ENCODE measurements around the gene TRIM69.
A peak's percentile ranks its signal among the peaks of the same experiment; 100 is the strongest.
"Not testable (repeated sequence)": the region's sequence is repeated elsewhere in the genome, so short reads cannot be mapped to it uniquely, and the experiment has no call there.

Gene TRIM69

DNA sequence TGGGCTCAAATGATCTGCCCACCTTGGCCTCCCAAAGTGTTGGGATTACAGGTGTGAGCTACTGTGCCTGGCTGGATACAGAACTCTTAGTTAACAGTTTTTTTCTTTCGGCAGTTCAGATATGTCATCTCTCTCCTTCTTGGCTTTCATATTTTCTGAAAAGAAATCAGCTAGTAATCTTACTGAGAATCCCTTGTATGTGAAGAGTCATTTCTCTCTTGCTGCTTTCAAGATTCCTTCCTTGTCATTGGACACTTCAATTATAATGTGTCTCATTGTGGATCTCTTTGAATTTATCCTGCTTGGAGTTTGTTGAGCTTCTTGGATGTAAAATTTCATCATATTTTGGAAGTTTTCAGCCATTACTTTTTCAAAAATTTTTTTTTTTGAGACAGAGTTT lies 17.0 kb downstream of the TRIM69 start:
- DNase-seq: no peak

DNA sequence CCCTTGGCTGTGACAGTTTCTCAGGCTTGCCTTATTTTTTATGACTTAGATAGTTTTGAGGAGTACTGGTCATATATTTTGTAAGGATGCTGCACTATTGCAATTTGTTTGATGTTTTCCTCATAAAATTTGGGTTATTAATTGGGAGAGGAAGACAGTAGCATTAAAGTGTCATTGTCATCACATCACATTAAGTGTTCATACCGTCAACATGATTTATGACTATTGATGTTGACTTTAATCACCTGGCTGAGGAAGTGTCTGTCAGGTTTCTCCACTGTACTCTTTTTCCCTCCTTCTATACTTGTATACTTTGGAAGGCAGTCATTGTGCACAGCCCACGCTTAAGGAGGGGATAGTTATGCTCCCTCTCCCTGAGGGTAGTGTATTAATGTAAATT lies 26.9 kb downstream of the TRIM69 start:
- no peak for DNase-seq

DNA sequence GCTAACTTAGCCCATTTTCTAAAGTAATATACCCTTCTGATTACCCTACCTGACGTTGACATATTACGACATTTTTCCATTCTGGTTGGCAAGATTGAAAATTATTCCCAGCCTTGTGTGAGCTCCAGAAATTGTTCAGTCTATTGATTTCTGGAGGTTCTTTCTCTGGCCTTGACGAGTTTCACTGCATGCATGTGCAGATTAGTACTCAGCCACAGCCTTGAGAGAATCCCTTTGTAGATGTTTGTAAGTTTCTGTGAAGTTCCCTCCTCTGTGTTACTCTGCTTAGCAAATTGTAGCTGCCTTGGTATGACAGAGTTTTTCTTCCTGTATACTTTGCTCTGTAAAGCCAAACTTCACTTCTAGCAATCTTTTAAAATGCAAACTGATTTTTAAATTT lies 27.5 kb downstream of the TRIM69 start:
- DNase-seq: no peak

DNA sequence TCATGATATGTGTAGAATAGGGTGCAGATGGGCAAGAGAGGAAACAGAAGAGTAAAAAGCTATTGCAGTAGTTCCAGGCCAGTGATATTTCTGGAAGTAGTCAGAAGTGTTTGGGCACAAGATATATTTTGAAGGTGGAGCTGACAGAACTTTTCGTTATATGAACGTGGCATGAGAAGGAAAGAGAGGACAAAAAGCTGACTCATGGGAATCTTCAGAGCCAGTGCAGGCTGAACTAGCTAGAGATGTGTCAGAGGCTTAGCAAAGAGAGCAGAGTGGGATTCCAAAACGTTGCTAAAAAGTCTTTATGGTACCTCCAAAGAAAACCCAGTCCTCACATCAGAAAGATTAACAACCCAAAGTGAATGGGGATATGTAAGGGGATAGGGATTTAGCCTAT lies 28.7 kb downstream of the TRIM69 start:
- no peak for DNase-seq

DNA sequence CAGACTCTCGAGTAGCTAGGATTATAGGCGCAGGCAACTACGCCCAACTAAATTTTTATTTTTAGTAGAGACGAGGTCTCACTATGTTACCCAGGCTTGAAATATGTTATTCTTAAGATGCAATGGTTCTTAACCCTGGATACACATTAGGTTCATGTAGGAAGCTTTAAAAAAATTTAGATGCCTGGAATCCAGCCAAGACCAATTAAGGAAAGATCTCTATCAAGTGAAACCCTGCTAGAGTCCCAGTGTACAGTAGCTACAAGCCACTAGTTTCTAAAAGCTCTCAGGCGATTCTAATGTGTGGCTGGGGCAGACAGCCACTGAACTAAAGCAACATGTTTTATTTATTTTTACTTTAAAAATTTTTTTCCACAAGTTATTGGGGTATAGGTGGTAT lies 33.2 kb downstream of the TRIM69 start:
- no peak for DNase-seq

DNA sequence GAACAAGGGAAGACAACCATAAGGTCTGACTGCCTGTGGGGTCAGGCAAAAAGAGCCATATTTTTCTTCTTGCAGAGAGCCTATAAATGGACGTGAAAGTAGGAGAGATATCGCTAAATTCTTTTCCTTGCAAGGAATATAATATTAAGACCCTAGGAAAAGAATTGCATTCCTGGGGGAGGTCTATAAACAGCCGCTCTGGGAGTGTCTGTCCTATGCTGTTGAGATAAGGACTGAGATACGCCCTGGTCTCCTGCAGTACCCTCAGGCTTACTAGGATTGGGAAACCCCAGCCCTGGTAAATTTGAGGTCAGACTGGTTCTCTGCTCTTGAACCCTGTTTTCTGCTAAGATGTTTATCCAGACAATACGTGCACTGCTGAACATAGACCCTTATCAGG lies 34.4 kb downstream of the TRIM69 start:
- DNase-seq: not testable (repeated sequence)

DNA sequence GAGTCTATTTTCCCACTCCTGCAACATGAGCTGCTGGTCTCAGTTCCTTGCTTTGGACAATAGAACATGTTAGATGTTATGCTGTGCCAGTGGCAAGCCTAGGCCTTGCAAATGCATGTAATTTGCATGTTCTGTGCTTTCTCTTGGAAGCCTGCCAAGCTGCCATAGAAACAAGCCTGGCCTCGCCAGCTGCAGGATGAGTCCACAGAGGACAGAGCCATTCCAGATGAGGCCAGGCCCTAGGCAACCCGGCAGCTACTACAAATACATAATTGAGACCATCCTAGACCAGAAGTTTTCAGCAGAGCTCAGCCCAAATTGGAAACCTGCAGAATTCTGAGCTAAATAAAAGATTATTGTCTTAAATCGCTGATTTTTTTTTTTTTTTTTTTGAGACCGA lies 39.6 kb downstream of the TRIM69 start:
- no peak for DNase-seq

DNA sequence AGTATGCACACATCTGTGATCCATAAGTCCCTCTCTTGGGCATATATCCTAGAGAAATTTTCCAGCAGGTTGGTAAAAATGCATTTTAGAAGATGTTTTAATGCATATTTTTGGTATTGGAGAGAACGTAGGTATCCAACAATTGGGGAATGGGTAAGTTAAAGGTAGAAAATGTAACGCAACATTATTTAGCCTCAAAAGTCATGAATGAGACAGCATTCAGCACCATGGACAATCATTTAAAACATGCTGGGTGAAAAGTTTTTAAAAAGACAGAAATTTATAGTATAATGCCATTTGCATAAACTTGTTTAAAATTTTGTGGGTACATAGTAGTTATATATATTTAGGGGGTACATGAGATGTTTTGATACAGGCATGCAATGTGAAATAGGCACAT lies 43.4 kb downstream of the TRIM69 start:
- no peak for DNase-seq

DNA sequence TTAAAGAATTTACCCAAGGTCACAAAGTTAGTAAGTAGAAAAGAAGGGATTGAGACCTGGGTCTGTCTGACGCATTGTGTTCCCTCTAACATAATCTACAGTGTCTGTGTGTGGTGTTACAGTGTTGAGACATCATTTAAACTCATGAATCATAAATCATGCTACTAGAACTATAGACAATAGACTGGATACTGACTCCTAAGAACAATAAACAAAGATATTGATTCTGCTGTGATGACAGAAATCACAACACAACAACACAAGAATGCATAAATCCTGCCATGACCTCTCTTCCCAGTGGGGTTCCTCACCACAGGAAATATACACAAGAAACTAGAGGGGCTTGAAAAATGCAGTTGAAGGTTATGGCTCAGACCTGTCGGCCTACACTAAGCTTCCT lies 44.3 kb downstream of the TRIM69 start:
- DNase-seq: no peak

DNA sequence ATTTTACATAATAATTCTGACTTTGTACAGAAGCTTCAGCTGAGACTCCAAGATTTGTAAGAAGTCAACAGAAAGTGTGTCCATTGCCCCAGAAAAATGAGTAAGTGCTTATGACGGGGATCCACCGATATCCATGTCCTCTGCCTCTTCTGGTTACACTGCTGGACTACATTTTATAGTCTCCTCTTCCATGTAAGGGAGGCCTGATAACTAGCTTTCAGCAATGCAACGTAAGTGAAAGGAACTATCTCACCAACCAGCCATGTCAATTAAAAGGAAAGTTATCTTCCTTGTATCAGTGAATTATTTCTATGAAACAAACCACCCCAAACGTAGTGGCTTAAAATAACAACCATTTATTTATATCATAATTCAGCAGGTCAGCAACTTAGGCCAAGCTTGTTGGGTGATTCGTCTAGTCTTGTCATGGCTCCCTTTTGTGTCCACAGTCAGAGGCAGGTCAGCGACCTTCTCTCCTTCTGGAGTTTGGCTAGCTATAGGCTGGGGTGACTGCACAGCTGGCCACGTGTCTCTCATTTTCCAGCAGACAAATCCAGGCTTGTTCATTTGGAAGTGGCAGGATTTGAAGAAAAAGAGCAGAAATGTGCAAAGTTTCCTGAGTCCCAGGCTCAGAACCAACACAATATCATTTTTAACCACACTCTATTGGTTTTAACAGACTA lies 44.9 kb downstream of the TRIM69 start:
- DNase-seq: no peak

DNA sequence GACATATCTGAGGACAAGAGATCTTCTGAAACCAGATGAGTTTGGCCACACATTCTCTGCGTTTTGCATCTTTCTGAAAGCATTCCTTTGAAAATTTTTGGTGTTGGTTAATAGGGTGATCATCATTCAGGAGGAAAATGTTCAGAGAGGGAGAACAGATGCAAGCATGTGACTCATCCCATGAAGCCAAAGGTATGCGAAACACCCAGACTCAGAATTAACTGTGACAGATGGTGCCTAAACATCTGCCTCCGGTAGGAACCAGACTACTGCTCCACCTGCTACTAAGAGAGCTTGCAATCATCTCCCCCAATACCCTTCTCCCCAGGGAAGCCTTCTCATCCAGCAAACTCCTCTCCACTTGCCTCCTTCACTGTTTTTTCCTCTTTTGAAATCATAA lies 46.2 kb downstream of the TRIM69 start:
- no peak for DNase-seq

DNA sequence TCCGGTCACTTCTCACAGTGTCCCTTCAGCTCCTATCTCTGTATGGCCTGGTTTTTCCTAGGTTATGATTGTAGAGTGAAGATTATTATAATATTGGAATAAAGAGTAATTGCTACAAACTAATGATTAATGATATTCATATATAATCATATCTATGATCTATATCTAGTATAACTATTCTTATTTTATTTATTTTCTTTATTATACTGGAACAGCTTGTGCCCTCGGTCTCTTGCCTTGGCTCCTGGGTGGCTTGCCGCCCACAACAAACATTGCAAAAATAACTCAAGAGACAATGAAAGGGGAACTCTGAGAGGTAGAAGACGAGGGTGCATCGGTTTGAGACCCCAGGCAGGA lies 48.6 kb downstream of the TRIM69 start:
- not testable (repeated sequence) for DNase-seq

DNA sequence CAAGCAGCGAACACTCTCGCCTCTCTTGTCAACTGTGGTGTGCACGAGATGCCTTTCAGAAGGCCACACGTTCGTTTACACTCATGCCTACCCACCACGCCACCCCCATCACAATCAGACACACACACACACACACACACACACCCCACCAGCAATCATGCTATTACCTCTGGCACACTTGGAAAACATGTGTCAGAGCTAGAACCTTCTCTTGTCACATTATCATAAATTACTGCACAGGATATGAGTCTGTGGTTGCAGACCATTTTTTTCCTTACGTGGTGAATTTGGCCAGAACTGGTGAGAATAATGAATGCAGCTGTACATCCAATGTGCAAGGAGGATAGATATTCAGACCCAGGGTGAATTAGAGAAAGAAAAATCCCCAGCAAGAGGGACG lies 52.4 kb downstream of the TRIM69 start:
- DNase-seq: peak; percentile 64

DNA sequence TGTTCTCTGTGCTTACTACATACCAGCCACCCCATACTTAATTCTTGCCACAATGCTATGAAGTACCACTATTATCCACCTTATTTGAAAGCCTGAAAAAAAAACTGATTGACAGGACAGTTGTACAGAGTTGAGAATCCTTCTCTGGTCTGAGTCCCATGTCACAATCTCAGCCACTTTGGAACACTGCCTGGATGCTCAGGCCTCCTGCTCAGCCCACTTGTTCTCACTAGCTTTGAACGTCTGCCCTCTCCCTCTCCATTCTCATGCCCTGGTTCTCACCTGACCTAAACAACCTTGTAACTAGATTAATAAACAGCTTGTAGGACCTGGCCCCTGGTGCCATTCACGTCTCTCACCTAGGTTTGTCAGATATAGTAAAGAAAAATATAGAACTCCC lies 53.9 kb downstream of the TRIM69 start:
- no peak for DNase-seq

DNA sequence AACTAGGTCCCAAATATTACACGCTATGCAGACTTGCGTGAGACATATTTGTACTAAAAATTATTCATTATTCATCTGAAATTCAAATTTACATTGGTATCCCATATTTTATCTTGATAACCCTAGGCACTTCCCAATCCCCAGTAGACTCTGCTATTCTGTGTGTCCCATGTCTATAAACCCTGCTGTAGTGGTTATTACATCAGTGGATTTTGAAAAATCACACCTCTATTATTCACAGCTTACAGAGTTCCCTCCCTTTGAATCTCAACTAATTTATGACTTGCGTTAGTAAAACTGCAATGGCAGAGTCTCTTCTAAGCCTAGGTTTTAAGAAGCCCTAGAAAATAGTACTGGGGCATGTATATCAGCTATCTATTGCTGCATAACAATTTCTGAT lies 54.3 kb downstream of the TRIM69 start:
- no peak for DNase-seq

DNA sequence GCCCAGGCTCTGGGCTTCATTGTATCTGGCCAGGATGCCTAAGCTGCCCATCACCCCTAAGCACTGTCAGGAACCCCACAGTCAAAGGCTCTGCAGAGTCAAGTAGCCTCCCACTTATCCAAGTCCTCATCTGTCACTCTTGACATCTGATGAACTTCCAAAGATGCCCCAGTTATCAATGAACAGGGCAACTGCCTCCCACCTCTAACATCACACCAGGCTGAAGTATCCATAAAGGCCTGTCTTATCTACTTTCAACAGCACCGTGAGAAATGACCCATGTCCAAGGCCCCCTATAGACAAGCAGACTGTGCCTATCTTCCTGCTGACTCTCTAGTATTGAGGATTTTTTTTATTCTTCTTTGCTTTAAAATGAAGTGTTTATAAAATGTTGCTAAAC lies 56.4 kb downstream of the TRIM69 start:
- no peak for DNase-seq

DNA sequence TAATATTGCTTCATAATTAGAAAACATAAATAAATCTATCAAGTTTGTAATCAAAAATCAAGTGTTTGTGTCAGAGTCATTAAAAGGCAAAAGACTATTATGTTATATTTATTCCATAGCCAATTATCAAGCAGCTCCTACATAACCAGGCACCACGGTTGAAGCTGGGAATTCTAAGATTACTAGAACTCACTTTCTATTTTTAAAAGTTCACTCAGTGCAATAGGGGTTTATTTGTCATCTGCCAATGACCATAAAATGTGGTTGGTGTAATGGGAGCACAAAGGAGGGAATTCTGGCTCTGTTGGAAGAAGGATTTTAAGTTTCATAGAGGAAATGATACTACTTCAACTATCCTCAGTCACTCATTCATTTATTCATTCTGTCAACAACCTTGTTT lies 57.7 kb downstream of the TRIM69 start:
- no peak for DNase-seq

DNA sequence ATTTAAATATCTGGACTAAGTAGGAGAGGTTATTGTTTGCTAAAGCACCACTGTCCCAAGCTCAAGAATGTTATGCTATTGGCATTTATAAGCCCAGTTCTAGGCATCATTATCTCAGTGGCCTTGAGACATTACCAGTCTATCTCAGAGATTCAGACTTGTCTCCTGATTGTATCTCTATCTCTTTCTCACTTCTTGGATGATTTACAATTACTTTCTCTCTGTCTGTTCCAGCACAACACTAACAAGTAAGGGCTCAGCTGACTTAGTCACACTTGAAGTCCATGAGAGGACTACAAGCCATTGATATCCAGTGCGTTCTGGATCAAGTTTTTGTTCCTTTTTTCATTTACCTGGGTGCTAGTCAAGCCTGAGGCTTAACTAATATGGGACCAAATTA lies 60.2 kb downstream of the TRIM69 start:
- no peak for DNase-seq

DNA sequence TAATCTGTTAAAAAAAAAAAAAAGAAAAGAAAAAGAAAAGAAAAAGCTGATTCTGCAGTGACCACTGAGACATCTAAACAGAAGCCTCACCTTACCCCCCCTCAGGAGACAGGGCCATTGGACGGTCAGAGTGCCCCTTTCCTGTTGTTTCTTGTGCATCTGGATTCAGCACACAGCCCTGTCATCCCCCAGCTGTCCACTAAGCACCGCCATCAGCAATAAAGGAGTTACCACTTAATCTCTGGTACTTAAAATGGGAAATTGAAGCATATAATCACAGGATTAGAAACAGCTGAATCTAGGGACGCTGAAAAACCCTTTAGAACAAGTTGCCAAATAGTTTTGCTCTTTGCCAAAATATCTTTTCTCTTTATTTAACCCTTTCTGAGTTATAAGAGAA lies 62.5 kb downstream of the TRIM69 start:
- DNase-seq: no peak

DNA sequence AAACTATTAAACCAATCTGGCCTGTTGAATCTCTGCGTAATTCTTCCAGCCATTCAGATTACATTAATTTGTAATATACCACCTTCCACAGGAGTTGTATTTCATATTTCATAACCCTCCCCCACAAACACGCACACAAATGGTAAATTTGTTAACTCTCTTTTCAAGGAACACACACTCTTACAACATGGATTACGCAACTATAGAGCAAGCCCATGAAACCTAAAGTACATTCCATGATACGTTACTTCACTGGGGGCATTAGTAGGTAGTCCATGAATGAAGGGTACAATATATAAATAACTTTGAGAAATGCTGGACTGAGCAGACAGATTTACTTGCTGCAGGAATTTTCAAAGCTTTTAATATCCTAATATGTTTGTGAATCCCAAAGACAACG lies 65.0 kb downstream of the TRIM69 start:
- DNase-seq: no peak

DNA sequence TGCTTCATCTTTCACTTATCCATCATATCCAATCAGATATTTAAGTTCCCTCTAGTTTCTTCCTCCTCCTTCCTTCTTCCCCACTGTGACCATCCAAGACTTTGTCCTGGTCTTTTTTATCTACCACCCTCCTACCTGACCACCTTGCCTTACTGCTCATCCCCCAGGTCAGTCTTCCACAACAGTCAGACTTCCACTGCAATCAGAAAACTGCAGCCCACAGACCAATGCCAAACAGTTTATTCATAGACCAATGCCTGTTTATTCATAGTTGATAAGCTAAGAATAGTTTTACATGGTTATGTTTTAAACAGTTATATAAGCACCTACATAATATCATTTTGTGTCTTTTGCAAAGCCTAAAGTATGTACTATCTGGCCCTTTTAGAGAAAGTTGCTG lies 65.5 kb downstream of the TRIM69 start:
- no peak for DNase-seq

DNA sequence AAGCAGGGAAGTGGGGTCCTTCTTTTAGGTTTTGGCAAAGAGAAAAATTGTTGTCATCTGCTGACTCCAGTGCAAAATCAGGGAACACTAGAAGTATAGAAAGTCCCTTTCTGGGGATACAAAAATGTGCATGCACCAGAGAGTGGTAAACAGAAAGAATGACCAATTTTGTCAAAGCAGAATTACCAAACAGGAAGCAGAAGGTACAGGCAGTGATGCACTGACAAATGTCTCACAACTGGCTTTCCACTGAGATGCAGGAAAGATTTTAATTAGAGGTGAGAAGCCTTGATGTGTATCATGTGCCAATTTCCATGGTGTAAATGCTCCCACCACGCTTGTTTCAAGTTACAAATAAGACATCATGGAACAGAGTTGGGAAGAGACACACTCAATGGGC lies 66.0 kb downstream of the TRIM69 start:
- DNase-seq: no peak

DNA sequence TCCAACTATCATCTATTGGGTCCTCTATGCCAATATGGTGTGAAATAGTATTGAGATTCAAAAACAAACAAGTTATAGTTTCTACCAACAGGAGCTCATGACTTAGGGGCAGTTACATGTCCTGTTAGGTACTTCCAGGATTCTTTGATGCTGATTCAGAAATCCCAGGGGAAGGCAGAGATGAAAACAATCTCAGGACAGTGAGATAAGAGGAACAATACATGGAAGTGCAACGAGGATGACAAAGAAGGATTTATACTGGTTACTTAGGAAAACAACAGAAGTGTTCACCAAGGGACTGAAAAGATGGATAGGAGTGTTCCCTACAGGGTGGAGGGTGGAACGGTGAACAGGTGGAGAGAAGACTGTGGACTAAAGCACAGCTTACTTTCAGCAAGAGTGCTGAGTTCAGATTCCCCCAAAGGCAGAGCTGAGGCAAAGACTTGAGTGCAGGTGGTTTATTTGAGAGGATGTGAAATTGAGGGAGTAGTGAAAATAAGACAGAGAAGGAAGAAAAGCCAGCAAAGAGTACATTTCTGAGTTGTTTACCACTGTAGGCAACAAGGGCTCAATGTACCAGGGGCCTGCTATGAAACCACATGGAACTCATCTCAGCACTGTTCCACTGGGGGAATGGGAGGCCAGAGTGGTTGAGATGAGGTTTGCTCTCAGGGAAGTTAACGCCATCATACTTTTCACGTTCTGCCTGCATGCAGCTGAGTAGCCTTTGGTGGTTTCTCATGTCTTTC lies 68.1 kb downstream of the TRIM69 start:
- no peak for DNase-seq

DNA sequence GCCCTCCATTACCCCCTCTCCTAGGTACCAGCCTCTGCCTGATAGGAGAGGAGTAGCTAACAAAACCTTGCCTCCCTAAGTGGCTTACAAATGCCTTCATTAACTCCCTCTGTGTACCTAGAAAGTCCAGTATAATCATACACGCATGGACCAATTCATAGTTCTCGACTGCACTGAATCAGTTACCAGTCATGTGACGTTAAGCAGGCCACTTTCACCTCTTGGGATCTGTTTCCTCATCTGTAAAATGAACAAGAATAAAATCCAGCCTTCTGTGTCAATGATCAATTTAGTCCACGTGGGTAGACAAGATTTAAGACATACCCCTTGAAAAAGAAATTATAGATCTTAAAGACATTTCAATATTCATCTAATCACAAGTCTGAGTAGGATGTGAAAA lies 72.2 kb downstream of the TRIM69 start:
- no peak for DNase-seq

DNA sequence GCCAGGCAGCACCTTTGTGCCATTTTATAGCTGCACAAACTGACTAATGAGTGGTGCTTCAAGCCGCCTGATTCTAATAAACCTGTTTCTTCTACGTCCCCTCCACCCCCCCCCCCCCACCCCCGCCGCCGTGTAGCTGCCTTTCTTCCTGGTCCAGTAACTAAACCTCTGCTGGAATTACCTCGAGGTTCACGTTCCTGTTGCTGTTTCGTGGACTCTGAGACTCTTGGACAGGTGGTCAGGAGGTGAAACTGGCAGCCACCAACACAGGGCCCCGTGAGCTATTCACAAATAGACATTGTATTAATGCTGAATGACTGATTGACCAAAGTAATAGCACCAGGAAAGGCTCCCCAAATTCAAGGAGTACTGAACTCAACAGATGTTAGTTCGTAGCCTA lies 73.9 kb downstream of the TRIM69 start:
- no peak for DNase-seq

Data from stimulated activated CD8-positive, alpha-beta memory T cell treated with anti-CD3 and anti-CD28 coated beads, Interleukin-4, amount 100 ng/mL, for 48 hours (primary cell).